Caco-2 (cell line): ENCODE results near the gene HDAC4. TPM values are rescaled to one million over a fixed set of nuclear protein-coding genes. Genes with fewer than 3 reads are reported as not detected.

Source experiments
- BruUV-seq: library from RNA; stranded (reverse); fragments of 400-500 nt; replicated peaks from 2 replicates; lab custom pipeline; 2021; lab: Mats Ljungman, UMichigan
- CTCF ChIA-PET: fragments of 300-600 bp; sonication (Branson Sonifier 250); formaldehyde crosslinking; loops from one replicate; lab custom pipeline; 2022; ENCODE audit warnings: antibody characterized with exemption; lab: Charles Lee
- POLR2A ChIA-PET: fragments of 300-600 bp; sonication (Branson Sonifier 250); formaldehyde crosslinking; loops from one replicate; lab custom pipeline; 2022; ENCODE audit warnings: antibody characterized with exemption; lab: Charles Lee
- DNase-seq, 2 experiments: peaks; one replicate each; pipeline versions ENCODE4 v3.0.0 to v3.0.0-alpha.2; 2020 to 2022
- H3K27me3 ChIP-seq: replicated peaks from 2 replicates; pipeline ENCODE4 v1.6.0; 2011; ENCODE audit warnings: low read length; ENCODE audit not compliant: control insufficient read depth, insufficient read depth
- H3K36me3 ChIP-seq: 2 replicates; pipeline ENCODE4 v1.5.1; 2011; ENCODE audit warnings: low read length; ENCODE audit not compliant: control insufficient read depth, insufficient read depth
- H3K4me1 ChIP-seq: fragments of 250-450 bp; sonication (Bioruptor Pico); 2 replicates; pipeline ENCODE4 v1.5.1; 2020; ENCODE audit warnings: mild to moderate bottlenecking
- H3K4me3 ChIP-seq: 2 replicates; pipeline ENCODE4 v1.5.1; 2011; ENCODE audit warnings: low read depth, mild to moderate bottlenecking, control low read depth, low read length
- H3K9me3 ChIP-seq: fragments of 250-450 bp; sonication (Bioruptor Pico); 2 replicates; pipeline ENCODE4 v1.5.1; 2020; ENCODE audit warnings: mild to moderate bottlenecking, moderate library complexity
- H3K27ac Mint-ChIP-seq: one replicate; pipeline ENCODE4 v1.8.0; 2022; ENCODE audit warnings: mixed read lengths; ENCODE audit not compliant: unreplicated experiment
- H3K27me3 Mint-ChIP-seq: one replicate; pipeline ENCODE4 v1.8.0; 2022; ENCODE audit warnings: mixed read lengths; ENCODE audit not compliant: insufficient read depth, unreplicated experiment
- H3K36me3 Mint-ChIP-seq: one replicate; pipeline ENCODE4 v1.8.0; 2022; ENCODE audit warnings: mild to moderate bottlenecking, mixed read lengths; ENCODE audit not compliant: insufficient read depth, unreplicated experiment
- H3K4me1 Mint-ChIP-seq: one replicate; pipeline ENCODE4 v1.8.0; 2022; ENCODE audit warnings: low read depth, mixed read lengths; ENCODE audit not compliant: unreplicated experiment
- H3K4me3 Mint-ChIP-seq: one replicate; pipeline ENCODE4 v1.8.0; 2022; ENCODE audit warnings: mild to moderate bottlenecking, moderate library complexity, mixed read lengths; ENCODE audit not compliant: unreplicated experiment
- H3K9me3 Mint-ChIP-seq: one replicate; pipeline ENCODE4 v1.8.0; 2022; ENCODE audit warnings: mixed read lengths; ENCODE audit not compliant: unreplicated experiment
- CTCF ChIP-seq, 2 experiments: fragments of 200-600 bp in 1 of 2; IDR thresholded peaks; 1 replicate in 1 of 2; 2 replicates in 1 of 2; pipeline versions ENCODE4 v1.5.1 to v1.8.0; 2011 to 2022; ENCODE audit warnings: antibody characterized with exemption in 1 of 2, control low read depth in 1 of 2, inconsistent platforms in 1 of 2, low read depth in 1 of 2, low read length in 1 of 2, mild to moderate bottlenecking in 1 of 2, moderate library complexity in 1 of 2; ENCODE audit not compliant: insufficient read depth in 1 of 2, severe bottlenecking in 1 of 2, unreplicated experiment in 1 of 2
- intact Hi-C: fragments of 100-400 bp; cut with micrococcal nuclease; formaldehyde crosslinking; loops from one replicate; pipeline ENCODE4 v1.10.0; 2022; ENCODE audit not compliant: unreplicated experiment
- total RNA-seq: library from RNA; stranded (reverse); gene quantifications from 2 replicates; pipeline ENCODE4 v1.2.3, GENCODE V29; 2022

HDAC4 gene
- total RNA-seq, 1 experiment from 2014 or later: 15.5 TPM

- no peak overlapping the region for H3K4me3 Mint-ChIP-seq
- no TSS peak for BruUV-seq
- ChIA-PET POLR2A (no interaction called here), CTCF (no interaction called here)
- no peaks in the 10 kb centered on the region for H3K9me3 Mint-ChIP-seq
- Histone ChIP-seq H3K4me1 (no peaks in the 10 kb centered on the region), H3K9me3 (no peaks in the 10 kb centered on the region), H3K4me3 (no peak overlapping the region), H3K27me3 (no peaks in the 10 kb centered on the region), H3K36me3 (no peaks in the 10 kb centered on the region)
- H3K4me1 Mint-ChIP-seq: no peaks in the 10 kb centered on the region
- DNase-seq: no peak
- intact Hi-C loops: no loop called here
- no peak for TF ChIP-seq CTCF (IDR thresholded peaks at IDR 0.05; ENCODE audit: insufficient read depth in 1 of 2, low read depth in 1 of 2, low read length in 1 of 2, severe bottlenecking in 1 of 2, unreplicated experiment in 1 of 2)
- H3K27ac Mint-ChIP-seq: no peak overlapping the region
- H3K36me3 Mint-ChIP-seq: no peaks in the 10 kb centered on the region
- H3K27me3 Mint-ChIP-seq: no peaks in the 10 kb centered on the region
Measured at GRCh38 chr2:239327536-239328350, 73.1 kb downstream of the HDAC4 start.

DNA sequence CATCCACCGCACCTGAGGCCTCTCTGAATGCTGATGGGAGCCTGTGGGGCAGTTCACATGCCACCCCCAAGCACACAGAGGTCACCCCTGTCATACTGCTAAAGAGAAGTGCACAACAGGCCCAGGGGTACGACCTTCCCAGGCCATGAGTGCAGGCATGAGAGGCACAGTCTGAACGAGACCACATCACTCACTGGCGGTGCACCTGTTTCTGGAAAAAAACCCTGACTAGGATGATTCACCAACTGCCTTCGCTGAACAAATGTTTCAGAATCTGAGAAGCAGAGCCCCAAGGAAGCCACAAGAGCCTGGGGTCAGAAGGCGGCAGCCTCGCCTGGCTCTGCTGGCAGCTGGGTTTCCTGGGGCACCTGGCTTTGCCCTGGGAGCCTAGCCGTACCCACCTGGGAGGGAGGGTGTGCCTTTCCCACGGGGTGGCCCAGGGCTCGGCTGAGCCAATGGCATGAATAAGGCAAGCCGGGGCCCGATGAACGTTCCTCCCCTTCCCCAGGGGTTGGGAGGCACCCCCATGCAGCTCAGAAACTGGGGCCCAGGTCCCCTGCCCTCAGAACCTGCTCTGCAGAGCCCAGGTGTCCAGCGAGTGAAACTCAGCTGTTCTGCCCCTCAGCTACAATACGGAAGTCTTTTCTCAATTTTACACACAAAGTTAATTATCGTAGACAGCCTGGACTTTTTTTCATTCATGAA is 73.8 kb downstream of the HDAC4 start:
- ChIA-PET POLR2A (no interaction called here), CTCF (no interaction called here)
- Mint-ChIP-seq H3K27ac (no peak overlapping the region), H3K9me3 (no peaks in the 10 kb centered on the region), H3K4me3 (no peak overlapping the region), H3K4me1 (no peaks in the 10 kb centered on the region), H3K36me3 (no peaks in the 10 kb centered on the region), H3K27me3 (no peaks in the 10 kb centered on the region)
- H3K4me3 ChIP-seq: no peak overlapping the region
- no peaks in the 10 kb centered on the region for H3K4me1 ChIP-seq
- no peaks in the 10 kb centered on the region for H3K36me3 ChIP-seq
- DNase-seq: no peak
- no TSS peak for BruUV-seq
- H3K9me3 ChIP-seq: no peaks in the 10 kb centered on the region
- intact Hi-C loops: no loop called here
- no peak for TF ChIP-seq CTCF (IDR thresholded peaks at IDR 0.05; ENCODE audit: insufficient read depth in 1 of 2, low read depth in 1 of 2, low read length in 1 of 2, severe bottlenecking in 1 of 2, unreplicated experiment in 1 of 2)
- H3K27me3 ChIP-seq: no peaks in the 10 kb centered on the region

- Mint-ChIP-seq H3K27ac (no peak overlapping the region), H3K27me3 (no peaks in the 10 kb centered on the region), H3K36me3 (no peaks in the 10 kb centered on the region), H3K9me3 (no peaks in the 10 kb centered on the region), H3K4me1 (no peaks in the 10 kb centered on the region), H3K4me3 (no peak overlapping the region)
- Histone ChIP-seq H3K9me3 (no peaks in the 10 kb centered on the region), H3K4me3 (no peak overlapping the region), H3K4me1 (no peaks in the 10 kb centered on the region), H3K27me3 (no peaks in the 10 kb centered on the region), H3K36me3 (no peaks in the 10 kb centered on the region)
- no peak for TF ChIP-seq CTCF (IDR thresholded peaks at IDR 0.05; ENCODE audit: insufficient read depth in 1 of 2, low read depth in 1 of 2, low read length in 1 of 2, severe bottlenecking in 1 of 2, unreplicated experiment in 1 of 2)
- CTCF ChIA-PET: no interaction called here
- no TSS peak for BruUV-seq
- DNase-seq: no peak
- POLR2A ChIA-PET: no interaction called here
- intact Hi-C loops: no loop called here
Measured at GRCh38 chr2:239324456-239324855, 76.4 kb downstream of the HDAC4 start.
